ENCODE data around the gene TBX6.
A peak's percentile ranks its signal among the peaks of the same experiment; 100 is the strongest.

TBX6 gene

GRCh38 chr16:30076276-30076791, 15.4 kb downstream of the TBX6 start:
- H3K27ac ChIP-seq = no peak overlapping the region; the same call in none of the 2 replicates
- no peak for TF ChIP-seq POLR2AphosphoS5 (IDR thresholded peaks at IDR 0.05; ENCODE audit: borderline replicate concordance, low read depth, low read length)
- TF ChIP-seq EZH2 (IDR thresholded peaks at IDR 0.05) = no peak
- no peak for TF ChIP-seq FOXP2 (optimal IDR thresholded peaks at IDR 0.05; ENCODE audit: control extremely low read depth, extremely low read length, insufficient read depth)
- no peak for DNase-seq (ENCODE audit: low read depth, low spot score)
- H3K36me3 ChIP-seq (ENCODE audit: insufficient read depth, low read length) = peaks cover 47% of the 10 kb centered on the region
- H3K9me3 ChIP-seq (ENCODE audit: low read depth, low read length) = no peaks in the 10 kb centered on the region
- peak overlapping the region; percentile 91 for H3K9ac ChIP-seq (ENCODE audit: insufficient read length)
- H3K4me3 ChIP-seq = peak overlapping the region; percentile 79

- H3K9me3 ChIP-seq (ENCODE audit: low read depth, low read length) = no peaks in the 10 kb centered on the region
- H3K4me3 ChIP-seq = peak within 1 kb of the TSS; percentile 79
- DNase-seq (ENCODE audit: low read depth, low spot score) = peak; percentile 37
- peak within 1 kb of the TSS; percentile 91 for H3K27ac ChIP-seq
- peak within 1 kb of the TSS; percentile 91 for H3K9ac ChIP-seq (ENCODE audit: insufficient read length)
- TF ChIP-seq EZH2 (IDR thresholded peaks at IDR 0.05) (no peak), POLR2AphosphoS5 (IDR thresholded peaks at IDR 0.05; ENCODE audit: borderline replicate concordance, low read depth, low read length) (peak; percentile 99), FOXP2 (optimal IDR thresholded peaks at IDR 0.05; ENCODE audit: control extremely low read depth, extremely low read length, insufficient read depth) (no peak)
- peaks cover 47% of the 10 kb centered on the region for H3K36me3 ChIP-seq (ENCODE audit: insufficient read depth, low read length)
Measured at GRCh38 chr16:30075503-30076275, 16.0 kb downstream of the TBX6 start, which contains the start of gene PPP4C. Gene PPP4C, plus strand, starts transcription at chr16:30075994. Its CDS starts 384 bp downstream, at chr16:30076378.

GRCh38 chr16:30070490-30070889, 21.2 kb downstream of the TBX6 start:
- TF ChIP-seq POLR2AphosphoS5 (IDR thresholded peaks at IDR 0.05; ENCODE audit: borderline replicate concordance, low read depth, low read length) (no peak), EZH2 (IDR thresholded peaks at IDR 0.05) (no peak), FOXP2 (optimal IDR thresholded peaks at IDR 0.05; ENCODE audit: control extremely low read depth, extremely low read length, insufficient read depth) (no peak)
- H3K36me3 ChIP-seq (ENCODE audit: insufficient read depth, low read length) = peaks cover 59% of the 10 kb centered on the region
- H3K9me3 ChIP-seq (ENCODE audit: low read depth, low read length) = no peaks in the 10 kb centered on the region
- DNase-seq (ENCODE audit: low read depth, low spot score) = no peak
- no peak overlapping the region for H3K9ac ChIP-seq (ENCODE audit: insufficient read length)
- H3K4me3 ChIP-seq = no peak overlapping the region
- H3K27ac ChIP-seq = 0 out of 2 replicates have a peak overlapping the region, but pooled peaks have one; percentile 54

- DNase-seq (ENCODE audit: low read depth, low spot score) = no peak
- TF ChIP-seq POLR2AphosphoS5 (IDR thresholded peaks at IDR 0.05; ENCODE audit: borderline replicate concordance, low read depth, low read length) (no peak; the same call in 1 of the 2 replicates), EZH2 (IDR thresholded peaks at IDR 0.05) (no peak), FOXP2 (optimal IDR thresholded peaks at IDR 0.05; ENCODE audit: control extremely low read depth, extremely low read length, insufficient read depth) (no peak)
- Histone ChIP-seq H3K4me3 (no peak overlapping the region), H3K9ac (ENCODE audit: insufficient read length) (no peak overlapping the region), H3K36me3 (ENCODE audit: insufficient read depth, low read length) (peaks cover 59% of the 10 kb centered on the region), H3K27ac (no peak overlapping the region), H3K9me3 (ENCODE audit: low read depth, low read length) (no peaks in the 10 kb centered on the region)
Measured at GRCh38 chr16:30069611-30070462, 21.9 kb downstream of the TBX6 start.

GRCh38 chr16:30068750-30069610, 22.7 kb downstream of the TBX6 start:
- no peak overlapping the region for H3K4me3 ChIP-seq
- no peaks in the 10 kb centered on the region for H3K9me3 ChIP-seq (ENCODE audit: low read depth, low read length)
- TF ChIP-seq POLR2AphosphoS5 (IDR thresholded peaks at IDR 0.05; ENCODE audit: borderline replicate concordance, low read depth, low read length) (no peak; the same call in 1 of the 2 replicates), EZH2 (IDR thresholded peaks at IDR 0.05) (no peak), FOXP2 (optimal IDR thresholded peaks at IDR 0.05; ENCODE audit: control extremely low read depth, extremely low read length, insufficient read depth) (no peak)
- no peak for DNase-seq (ENCODE audit: low read depth, low spot score)
- H3K27ac ChIP-seq = no peak overlapping the region
- H3K9ac ChIP-seq (ENCODE audit: insufficient read length) = no peak overlapping the region
- H3K36me3 ChIP-seq (ENCODE audit: insufficient read depth, low read length) = peaks cover 59% of the 10 kb centered on the region

- H3K4me3 ChIP-seq = no peak overlapping the region
- peaks cover 59% of the 10 kb centered on the region for H3K36me3 ChIP-seq (ENCODE audit: insufficient read depth, low read length)
Measured at GRCh38 chr16:30068333-30068732, 23.4 kb downstream of the TBX6 start.

GRCh38 chr16:30067584-30067916, 24.2 kb downstream of the TBX6 start:
- DNase-seq (ENCODE audit: low read depth, low spot score) = no peak
- peaks cover 59% of the 10 kb centered on the region for H3K36me3 ChIP-seq (ENCODE audit: insufficient read depth, low read length)
- peak overlapping the region; percentile 94 for H3K4me3 ChIP-seq
- H3K9ac ChIP-seq (ENCODE audit: insufficient read length) = peak overlapping the region; percentile 94
- 0 out of 2 replicates have a peak overlapping the region, but pooled peaks have one; percentile 21 for H3K27ac ChIP-seq
- TF ChIP-seq FOXP2 (optimal IDR thresholded peaks at IDR 0.05; ENCODE audit: control extremely low read depth, extremely low read length, insufficient read depth) = no peak
- TF ChIP-seq POLR2AphosphoS5 (IDR thresholded peaks at IDR 0.05; ENCODE audit: borderline replicate concordance, low read depth, low read length) = 0 out of 2 replicates have a peak, but pooled peaks have one; percentile 24
- TF ChIP-seq EZH2 (IDR thresholded peaks at IDR 0.05) = no peak
- no peaks in the 10 kb centered on the region for H3K9me3 ChIP-seq (ENCODE audit: low read depth, low read length)

More at GRCh38 chr16:30068333-30068732, 23.4 kb downstream of the TBX6 start:
- Histone ChIP-seq H3K9ac (ENCODE audit: insufficient read length) (no peak overlapping the region), H3K27ac (no peak overlapping the region), H3K9me3 (ENCODE audit: low read depth, low read length) (no peaks in the 10 kb centered on the region)
- no peak for DNase-seq (ENCODE audit: low read depth, low spot score)
- no peak for TF ChIP-seq EZH2 (IDR thresholded peaks at IDR 0.05)
- TF ChIP-seq FOXP2 (optimal IDR thresholded peaks at IDR 0.05; ENCODE audit: control extremely low read depth, extremely low read length, insufficient read depth) = no peak
- no peak for TF ChIP-seq POLR2AphosphoS5 (IDR thresholded peaks at IDR 0.05; ENCODE audit: borderline replicate concordance, low read depth, low read length)

All from SK-N-MC (cell line).